Calu3 (cell line): ENCODE measurements around the gene LRRK1. TPM values are rescaled to one million over a fixed set of nuclear protein-coding genes. Genes with fewer than 3 reads are reported as not detected.
A peak's percentile ranks its signal among the peaks of the same experiment; 100 is the strongest.

Source experiments
- BruUV-seq: library from RNA; stranded (reverse); fragments of 400-500 nt; replicated peaks from 2 replicates; lab custom pipeline; 2021; lab: Mats Ljungman, UMichigan
- CTCF ChIA-PET: fragments of 300-600 bp; sonication (Branson Sonifier 250); formaldehyde crosslinking; loops from one replicate; lab custom pipeline; 2022; ENCODE audit warnings: antibody characterized with exemption; lab: Charles Lee
- DNase-seq: peaks from one replicate; pipeline ENCODE4 v3.0.0; 2022
- H3K27ac Mint-ChIP-seq: one replicate; pipeline ENCODE4 v1.8.0; 2022; ENCODE audit warnings: mixed read lengths; ENCODE audit not compliant: unreplicated experiment
- H3K27me3 Mint-ChIP-seq: one replicate; pipeline ENCODE4 v1.8.0; 2022; ENCODE audit warnings: mixed read lengths; ENCODE audit not compliant: unreplicated experiment
- H3K36me3 Mint-ChIP-seq: one replicate; pipeline ENCODE4 v1.8.0; 2022; ENCODE audit warnings: mild to moderate bottlenecking, moderate library complexity, mixed read lengths; ENCODE audit not compliant: insufficient read depth, unreplicated experiment
- H3K4me1 Mint-ChIP-seq: one replicate; pipeline ENCODE4 v1.8.0; 2022; ENCODE audit warnings: mild to moderate bottlenecking, low read depth, mixed read lengths; ENCODE audit not compliant: unreplicated experiment
- H3K4me3 Mint-ChIP-seq: one replicate; pipeline ENCODE4 v1.8.0; 2022; ENCODE audit warnings: mild to moderate bottlenecking, low read depth, moderate library complexity, mixed read lengths; ENCODE audit not compliant: unreplicated experiment
- H3K9me3 Mint-ChIP-seq: one replicate; pipeline ENCODE4 v1.8.0; 2022; ENCODE audit warnings: low read depth, mixed read lengths; ENCODE audit not compliant: unreplicated experiment
- intact Hi-C: fragments of 100-400 bp; cut with micrococcal nuclease; formaldehyde crosslinking; loops from one replicate; pipeline ENCODE4 v1.10.0; 2022; ENCODE audit not compliant: unreplicated experiment
- total RNA-seq: library from RNA; stranded (reverse); gene quantifications from 2 replicates; pipeline ENCODE4 v1.2.3, GENCODE V29; 2022
- TF ChIP-seq, protein P1 (sequence below): fragments of 200-600 bp; IDR thresholded peaks from one replicate; pipeline ENCODE4 v1.8.0; 2022; ENCODE audit warnings: antibody characterized with exemption; ENCODE audit not compliant: unreplicated experiment

Gene LRRK1
- total RNA-seq, 1 experiment from 2014 or later: 21.3 TPM

DNA sequence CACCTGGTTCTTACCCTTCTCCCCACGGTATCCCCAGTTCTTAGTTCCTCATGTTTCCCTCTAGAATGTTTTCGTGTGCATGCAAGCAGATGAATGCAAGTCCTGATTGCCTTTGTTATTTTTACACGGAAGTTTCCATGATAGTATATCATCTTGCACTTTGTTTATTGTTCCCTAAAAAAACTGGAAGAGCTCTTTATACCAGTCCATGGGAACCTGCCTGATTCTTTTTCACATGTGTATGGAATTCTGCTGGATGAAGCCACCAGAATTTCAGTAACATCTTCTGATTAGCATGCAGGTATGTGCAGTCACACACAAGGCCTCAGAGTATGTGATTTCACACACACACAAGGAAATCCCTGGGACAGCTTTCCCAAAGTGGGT lies 16.0 kb upstream of the LRRK1 start:
- H3K27ac Mint-ChIP-seq: peak overlapping the region; percentile 83
- CTCF ChIA-PET: interaction anchor here (0.6 kb wide), 1 partner anchor 1163 kb away, joined by 3 read pairs; no protein-coding TSS in a partner anchor
- TF ChIP-seq, protein P1, sequence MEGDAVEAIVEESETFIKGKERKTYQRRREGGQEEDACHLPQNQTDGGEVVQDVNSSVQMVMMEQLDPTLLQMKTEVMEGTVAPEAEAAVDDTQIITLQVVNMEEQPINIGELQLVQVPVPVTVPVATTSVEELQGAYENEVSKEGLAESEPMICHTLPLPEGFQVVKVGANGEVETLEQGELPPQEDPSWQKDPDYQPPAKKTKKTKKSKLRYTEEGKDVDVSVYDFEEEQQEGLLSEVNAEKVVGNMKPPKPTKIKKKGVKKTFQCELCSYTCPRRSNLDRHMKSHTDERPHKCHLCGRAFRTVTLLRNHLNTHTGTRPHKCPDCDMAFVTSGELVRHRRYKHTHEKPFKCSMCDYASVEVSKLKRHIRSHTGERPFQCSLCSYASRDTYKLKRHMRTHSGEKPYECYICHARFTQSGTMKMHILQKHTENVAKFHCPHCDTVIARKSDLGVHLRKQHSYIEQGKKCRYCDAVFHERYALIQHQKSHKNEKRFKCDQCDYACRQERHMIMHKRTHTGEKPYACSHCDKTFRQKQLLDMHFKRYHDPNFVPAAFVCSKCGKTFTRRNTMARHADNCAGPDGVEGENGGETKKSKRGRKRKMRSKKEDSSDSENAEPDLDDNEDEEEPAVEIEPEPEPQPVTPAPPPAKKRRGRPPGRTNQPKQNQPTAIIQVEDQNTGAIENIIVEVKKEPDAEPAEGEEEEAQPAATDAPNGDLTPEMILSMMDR: no peak

DNA sequence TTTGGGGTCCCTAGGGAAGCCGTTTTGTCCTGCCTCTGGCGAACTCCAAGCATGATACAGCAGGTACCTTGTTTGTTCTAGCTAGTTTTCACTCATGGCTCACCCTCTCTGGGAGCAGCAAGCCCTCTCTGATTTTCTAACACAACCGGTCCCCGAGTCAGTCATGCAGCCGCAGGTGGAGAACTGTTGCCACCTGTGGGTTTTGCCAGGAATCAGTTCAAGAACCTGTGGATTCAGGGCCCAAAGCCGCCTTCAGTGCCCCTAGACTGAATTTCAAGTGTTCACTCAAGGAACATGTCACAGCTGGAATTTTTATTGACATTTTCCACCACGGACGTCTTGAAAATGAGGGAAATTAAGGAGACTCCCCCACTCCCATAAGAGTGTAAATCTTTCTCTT lies 13.3 kb upstream of the LRRK1 start:
- Mint-ChIP-seq H3K27me3 (no peaks in the 10 kb centered on the region), H3K9me3 (no peaks in the 10 kb centered on the region), H3K4me1 (peaks cover 24% of the 10 kb centered on the region), H3K36me3 (peaks cover 100% of the 10 kb centered on the region), H3K4me3 (no peak overlapping the region), H3K27ac (peak overlapping the region; percentile 61)
- CTCF ChIA-PET: interaction anchor here (0.6 kb wide), 1 partner anchor 273 kb away, joined by 3 read pairs; no protein-coding TSS in a partner anchor
- no TSS peak for BruUV-seq
- no peak for DNase-seq
- TF ChIP-seq, protein P1: no peak
- intact Hi-C loops: no loop called here

More for the DNA sequence above, 16.0 kb upstream of the LRRK1 start:
- intact Hi-C loops: no loop called here
- DNase-seq: no peak
- no peak overlapping the region for H3K4me3 Mint-ChIP-seq
- H3K27me3 Mint-ChIP-seq: no peaks in the 10 kb centered on the region
- peaks cover 100% of the 10 kb centered on the region for H3K36me3 Mint-ChIP-seq
- H3K4me1 Mint-ChIP-seq: peaks cover 15% of the 10 kb centered on the region
- H3K9me3 Mint-ChIP-seq: no peaks in the 10 kb centered on the region
- no TSS peak for BruUV-seq

DNA sequence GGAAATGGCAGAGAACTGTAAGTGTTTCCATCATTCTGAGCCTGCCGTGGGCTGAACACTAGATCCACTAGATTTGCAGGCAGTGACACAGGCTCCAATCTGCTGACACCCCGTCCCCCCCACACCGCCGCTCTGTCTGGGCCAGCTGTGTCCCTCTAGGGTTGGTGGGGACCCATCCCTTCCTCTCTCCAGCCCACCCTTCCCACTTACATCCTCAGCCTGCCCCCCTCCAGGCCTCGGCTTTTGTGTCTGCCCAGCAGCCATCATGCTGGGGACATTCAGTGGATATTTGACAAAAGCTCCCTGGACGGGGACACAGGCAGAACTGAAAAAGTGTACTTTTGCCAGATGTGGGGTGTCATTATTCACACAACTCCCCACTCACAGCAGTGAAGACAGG lies 10.7 kb upstream of the LRRK1 start:
- no peak for DNase-seq
- Mint-ChIP-seq H3K27me3 (no peaks in the 10 kb centered on the region), H3K27ac (peak overlapping the region; percentile 47), H3K36me3 (peaks cover 97% of the 10 kb centered on the region), H3K9me3 (no peaks in the 10 kb centered on the region), H3K4me3 (no peak overlapping the region), H3K4me1 (peaks cover 14% of the 10 kb centered on the region)
- TF ChIP-seq, protein P1: no peak
- BruUV-seq: no TSS peak
- intact Hi-C loops: no loop called here
- CTCF ChIA-PET: no interaction called here

DNA sequence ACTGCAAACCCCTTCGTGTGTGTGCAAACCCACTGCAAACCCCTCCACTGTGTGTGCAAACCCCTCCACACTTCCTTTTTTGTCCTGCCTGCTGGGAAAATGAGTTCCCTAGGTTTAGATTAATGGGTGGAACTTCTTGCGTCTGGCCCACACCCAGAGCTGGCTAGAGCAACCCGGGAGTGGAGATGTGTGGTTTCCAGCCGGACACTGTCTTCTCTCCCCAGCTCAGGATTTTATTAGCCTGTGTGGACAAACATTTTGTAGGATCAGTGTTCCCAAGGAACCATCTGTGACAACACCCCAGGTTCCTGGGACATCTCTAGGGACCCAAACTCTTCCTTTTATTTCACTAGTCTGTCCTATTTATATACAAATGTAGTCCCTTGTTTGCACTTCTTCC lies 9.6 kb upstream of the LRRK1 start:
- CTCF ChIA-PET: no interaction called here
- H3K4me3 Mint-ChIP-seq: peak overlapping the region; percentile 28
- TF ChIP-seq, protein P1: no peak
- H3K4me1 Mint-ChIP-seq: peaks cover 25% of the 10 kb centered on the region
- BruUV-seq: no TSS peak
- no peaks in the 10 kb centered on the region for H3K27me3 Mint-ChIP-seq
- H3K9me3 Mint-ChIP-seq: no peaks in the 10 kb centered on the region
- intact Hi-C loops: no loop called here
- peak overlapping the region; percentile 34 for H3K27ac Mint-ChIP-seq
- DNase-seq: no peak
- H3K36me3 Mint-ChIP-seq: peaks cover 97% of the 10 kb centered on the region
